ENCODE results near the gene KBTBD4. TPM values are rescaled to one million over a fixed set of nuclear protein-coding genes. Genes with fewer than 3 reads are reported as not detected.
A peak's percentile ranks its signal among the peaks of the same experiment; 100 is the strongest.
"Not testable (repeated sequence)": the region's sequence is repeated elsewhere in the genome, so short reads cannot be mapped to it uniquely, and the experiment has no call there.

KBTBD4 gene
- total RNA-seq, 1 donor = 43.7 TPM

GRCh38 chr11:47577460-47578041, 1.2 kb downstream of the KBTBD4 start:
- no peak overlapping the region for H3K4me3 ChIP-seq (ENCODE audit: low read length)
- peaks cover 31% of the 10 kb centered on the region for H3K4me1 ChIP-seq (ENCODE audit: insufficient read depth, low read length)
- no peaks in the 10 kb centered on the region for H3K9me3 ChIP-seq (ENCODE audit: low read depth, low read length)
- H3K27me3 ChIP-seq (ENCODE audit: insufficient read depth, low read length) = no peaks in the 10 kb centered on the region

GRCh38 chr11:47573321-47573720, 5.4 kb downstream of the KBTBD4 start:
- H3K4me3 ChIP-seq (ENCODE audit: low read length) = no peak overlapping the region
- H3K27me3 ChIP-seq (ENCODE audit: insufficient read depth, low read length) = no peaks in the 10 kb centered on the region
- peaks cover 13% of the 10 kb centered on the region for H3K4me1 ChIP-seq (ENCODE audit: insufficient read depth, low read length)
- no peaks in the 10 kb centered on the region for H3K9me3 ChIP-seq (ENCODE audit: low read depth, low read length)

GRCh38 chr11:47572715-47573255, 6.0 kb downstream of the KBTBD4 start:
- no peaks in the 10 kb centered on the region for H3K9me3 ChIP-seq (ENCODE audit: low read depth, low read length)
- no peaks in the 10 kb centered on the region for H3K27me3 ChIP-seq (ENCODE audit: insufficient read depth, low read length)
- no peak overlapping the region for H3K4me3 ChIP-seq (ENCODE audit: low read length)
- H3K4me1 ChIP-seq (ENCODE audit: insufficient read depth, low read length) = peaks cover 7% of the 10 kb centered on the region

- no peak overlapping the region for H3K4me3 ChIP-seq (ENCODE audit: low read length)
- no peaks in the 10 kb centered on the region for H3K27me3 ChIP-seq (ENCODE audit: insufficient read depth, low read length)
These were observed 6.9 kb downstream of the KBTBD4 start for GRCh38 chr11:47571895-47572294.

GRCh38 chr11:47571357-47571729, 7.4 kb downstream of the KBTBD4 start:
- no peaks in the 10 kb centered on the region for H3K27me3 ChIP-seq (ENCODE audit: insufficient read depth, low read length)
- H3K4me1 ChIP-seq (ENCODE audit: insufficient read depth, low read length) = peaks cover 9% of the 10 kb centered on the region
- no peaks in the 10 kb centered on the region for H3K9me3 ChIP-seq (ENCODE audit: low read depth, low read length)
- H3K4me3 ChIP-seq (ENCODE audit: low read length) = no peak overlapping the region

More at GRCh38 chr11:47571895-47572294, 6.9 kb downstream of the KBTBD4 start:
- Histone ChIP-seq H3K9me3 (ENCODE audit: low read depth, low read length) (no peaks in the 10 kb centered on the region), H3K4me1 (ENCODE audit: insufficient read depth, low read length) (peaks cover 3% of the 10 kb centered on the region)

- peaks cover 13% of the 10 kb centered on the region for H3K4me1 ChIP-seq (ENCODE audit: insufficient read depth, low read length)
- H3K9me3 ChIP-seq (ENCODE audit: low read depth, low read length) = no peaks in the 10 kb centered on the region
- H3K27me3 ChIP-seq (ENCODE audit: insufficient read depth, low read length) = no peaks in the 10 kb centered on the region
- no peak overlapping the region for H3K4me3 ChIP-seq (ENCODE audit: low read length)
These were observed 8.0 kb downstream of the KBTBD4 start for GRCh38 chr11:47570651-47571356.

- Histone ChIP-seq H3K4me3 (ENCODE audit: low read length) (no peak overlapping the region), H3K9me3 (ENCODE audit: low read depth, low read length) (no peaks in the 10 kb centered on the region), H3K4me1 (ENCODE audit: insufficient read depth, low read length) (peaks cover 19% of the 10 kb centered on the region), H3K27me3 (ENCODE audit: insufficient read depth, low read length) (no peaks in the 10 kb centered on the region)
These were observed 9.1 kb downstream of the KBTBD4 start for GRCh38 chr11:47569646-47570045.

- peak overlapping the region; percentile 85 for H3K4me3 ChIP-seq (ENCODE audit: low read length)
- H3K9me3 ChIP-seq (ENCODE audit: low read depth, low read length) = no peaks in the 10 kb centered on the region
- no peaks in the 10 kb centered on the region for H3K27me3 ChIP-seq (ENCODE audit: insufficient read depth, low read length)
- H3K4me1 ChIP-seq (ENCODE audit: insufficient read depth, low read length) = peaks cover 22% of the 10 kb centered on the region
These were observed 12.5 kb downstream of the KBTBD4 start for GRCh38 chr11:47566149-47566698.

GRCh38 chr11:47565340-47566148, 13.2 kb downstream of the KBTBD4 start, which contains the start of gene PTPMT1:
Gene PTPMT1, plus strand, starts transcription at chr11:47565599. Its CDS starts 24 bp downstream, at chr11:47565623.
- Histone ChIP-seq H3K4me1 (ENCODE audit: insufficient read depth, low read length) (peaks cover 24% of the 10 kb centered on the region), H3K4me3 (ENCODE audit: low read length) (peak within 1 kb of the TSS; percentile 85), H3K9me3 (ENCODE audit: low read depth, low read length) (no peaks in the 10 kb centered on the region), H3K27me3 (ENCODE audit: insufficient read depth, low read length) (no peaks in the 10 kb centered on the region)

GRCh38 chr11:47564933-47565339, 13.8 kb downstream of the KBTBD4 start:
- peaks cover 30% of the 10 kb centered on the region for H3K4me1 ChIP-seq (ENCODE audit: insufficient read depth, low read length)
- peak overlapping the region; percentile 85 for H3K4me3 ChIP-seq (ENCODE audit: low read length)
- H3K9me3 ChIP-seq (ENCODE audit: low read depth, low read length) = no peaks in the 10 kb centered on the region
- no peaks in the 10 kb centered on the region for H3K27me3 ChIP-seq (ENCODE audit: insufficient read depth, low read length)

GRCh38 chr11:47564366-47564765, 14.4 kb downstream of the KBTBD4 start:
- peaks cover 30% of the 10 kb centered on the region for H3K4me1 ChIP-seq (ENCODE audit: insufficient read depth, low read length)
- not testable (repeated sequence) for H3K4me3 ChIP-seq (ENCODE audit: low read length); H3K9me3 ChIP-seq (ENCODE audit: low read depth, low read length); H3K27me3 ChIP-seq (ENCODE audit: insufficient read depth, low read length)

GRCh38 chr11:47562393-47562792, 16.4 kb downstream of the KBTBD4 start:
- H3K4me1 ChIP-seq (ENCODE audit: insufficient read depth, low read length) = peaks cover 30% of the 10 kb centered on the region

GRCh38 chr11:47560426-47560825, 18.3 kb downstream of the KBTBD4 start:
- Histone ChIP-seq H3K4me3 (ENCODE audit: low read length) (no peak overlapping the region), H3K27me3 (ENCODE audit: insufficient read depth, low read length) (no peaks in the 10 kb centered on the region), H3K4me1 (ENCODE audit: insufficient read depth, low read length) (peaks cover 17% of the 10 kb centered on the region), H3K9me3 (ENCODE audit: low read depth, low read length) (no peaks in the 10 kb centered on the region)

More at GRCh38 chr11:47562393-47562792, 16.4 kb downstream of the KBTBD4 start:
- not testable (repeated sequence) for H3K9me3 ChIP-seq (ENCODE audit: low read depth, low read length); H3K27me3 ChIP-seq (ENCODE audit: insufficient read depth, low read length); H3K4me3 ChIP-seq (ENCODE audit: low read length)

GRCh38 chr11:47558695-47559094, 20.1 kb downstream of the KBTBD4 start:
- Histone ChIP-seq H3K4me1 (ENCODE audit: insufficient read depth, low read length) (peaks cover 9% of the 10 kb centered on the region), H3K27me3 (ENCODE audit: insufficient read depth, low read length) (no peaks in the 10 kb centered on the region), H3K4me3 (ENCODE audit: low read length) (no peak overlapping the region), H3K9me3 (ENCODE audit: low read depth, low read length) (no peaks in the 10 kb centered on the region)

GRCh38 chr11:47557004-47557403, 21.8 kb downstream of the KBTBD4 start:
- peaks cover 18% of the 10 kb centered on the region for H3K4me1 ChIP-seq (ENCODE audit: insufficient read depth, low read length)
- H3K9me3 ChIP-seq (ENCODE audit: low read depth, low read length); H3K27me3 ChIP-seq (ENCODE audit: insufficient read depth, low read length); H3K4me3 ChIP-seq (ENCODE audit: low read length): not testable (repeated sequence)

All from mononuclear cell (primary cell).